ENCODE measurements around the gene PDE4D. TPM values are rescaled to one million over a fixed set of nuclear protein-coding genes. Genes with fewer than 3 reads are reported as not detected.

PDE4D gene
- total and polyA plus RNA-seq, 3 donors from 2014 or later, result 7.8 to 13.9 (median 8.7) TPM

DNA sequence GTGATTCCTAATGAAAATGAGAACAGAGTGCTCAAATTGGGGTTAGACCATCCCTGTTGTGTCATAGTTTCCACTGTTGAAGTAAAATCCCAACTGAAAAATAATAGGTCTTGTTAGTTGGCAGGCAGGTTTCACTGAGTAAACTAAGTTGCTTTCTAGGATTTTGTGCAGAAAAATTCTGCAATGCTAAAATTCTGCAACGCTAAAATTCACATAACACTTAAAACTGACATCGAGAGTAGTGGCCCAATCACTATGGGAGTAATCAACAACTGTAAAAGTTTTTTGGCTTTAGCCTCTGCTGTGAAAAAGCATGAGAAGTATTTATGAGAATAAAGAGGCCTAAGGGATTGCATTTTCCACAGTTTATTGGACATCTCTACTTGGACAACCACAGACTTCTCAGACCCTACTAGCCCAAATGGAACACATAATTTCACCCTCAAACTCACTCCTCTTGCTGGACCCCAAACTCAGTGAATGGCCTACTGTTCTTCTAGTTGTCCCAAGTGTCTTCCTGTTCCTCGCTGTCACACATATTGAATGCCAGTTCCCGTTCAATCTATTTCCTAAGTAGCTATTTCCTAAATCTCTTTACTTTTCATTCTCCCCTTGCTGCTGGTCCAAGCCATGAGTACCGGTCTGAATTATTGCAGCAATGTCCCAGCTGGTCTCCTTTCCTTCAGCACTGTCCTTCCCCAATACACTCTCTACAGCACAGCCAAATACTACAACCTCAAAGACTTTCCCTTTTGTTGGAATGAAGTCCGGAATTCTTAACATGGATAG lies 355.4 kb downstream of the PDE4D start:
- WGBS, 2 donors, result 75 to 91% methylated on average over 6 of the region's 6 CpGs
- intact Hi-C loops (cut with DNase I; ENCODE audit: low total_unique reads), result no loop called here
- H3K4me3 ChIP-seq, result no peak overlapping the region
- no peak for DNase-seq
- no peaks in the 10 kb centered on the region for H3K36me3 ChIP-seq (ENCODE audit: low read depth, missing control alignments)
- TF ChIP-seq CTCF (IDR thresholded peaks at IDR 0.05) (no peak), POLR2A (IDR thresholded peaks at IDR 0.05) (no peak)
- no peaks in the 10 kb centered on the region for H3K9me3 ChIP-seq
- no peaks in the 10 kb centered on the region for H3K27me3 ChIP-seq
- H3K4me1 ChIP-seq, result no peaks in the 10 kb centered on the region
- H3K27ac ChIP-seq, result no peak overlapping the region

- Histone ChIP-seq H3K4me1 (no peaks in the 10 kb centered on the region), H3K27me3 (no peaks in the 10 kb centered on the region), H3K4me3 (no peak overlapping the region), H3K27ac (no peak overlapping the region), H3K36me3 (ENCODE audit: low read depth, missing control alignments) (no peaks in the 10 kb centered on the region), H3K9me3 (no peaks in the 10 kb centered on the region)
- DNase-seq, result no peak
- TF ChIP-seq POLR2A (IDR thresholded peaks at IDR 0.05), result no peak
- no peak for TF ChIP-seq CTCF (IDR thresholded peaks at IDR 0.05)
- WGBS, 2 donors, result 91 to 97% methylated on average over 2 of the region's 2 CpGs
- intact Hi-C loops (cut with DNase I; ENCODE audit: low total_unique reads), result no loop called here
These were observed 356.7 kb downstream of the PDE4D start for GRCh38 chr5:59536875-59537274.

DNA sequence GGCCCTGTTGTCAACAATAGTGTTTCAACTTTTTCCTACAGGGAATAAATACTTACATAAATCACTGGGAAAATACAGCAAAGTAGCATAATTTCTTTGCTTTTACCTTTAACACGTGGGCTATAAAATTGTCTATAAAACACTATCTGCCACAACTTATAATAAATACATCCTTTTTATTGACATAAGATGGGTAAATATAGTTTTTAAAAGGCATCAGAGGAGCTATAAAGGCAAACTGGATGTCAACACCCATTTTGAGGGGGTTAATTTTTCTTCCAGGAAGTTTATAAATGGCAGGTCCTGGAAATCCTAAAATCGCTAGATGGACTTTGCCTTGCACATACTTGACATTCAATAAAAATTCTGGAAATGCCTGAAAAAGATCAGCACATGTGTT lies 358.0 kb downstream of the PDE4D start:
- Histone ChIP-seq H3K4me1 (no peaks in the 10 kb centered on the region), H3K27me3 (no peaks in the 10 kb centered on the region), H3K27ac (no peak overlapping the region), H3K4me3 (no peak overlapping the region), H3K9me3 (no peaks in the 10 kb centered on the region), H3K36me3 (ENCODE audit: low read depth, missing control alignments) (no peaks in the 10 kb centered on the region)
- TF ChIP-seq POLR2A (IDR thresholded peaks at IDR 0.05), result no peak
- TF ChIP-seq CTCF (IDR thresholded peaks at IDR 0.05), result no peak
- intact Hi-C loops (cut with DNase I; ENCODE audit: low total_unique reads), result no loop called here
- WGBS, 2 donors, result 87 to 89% methylated on average over 2 of the region's 2 CpGs
- no peak for DNase-seq

DNA sequence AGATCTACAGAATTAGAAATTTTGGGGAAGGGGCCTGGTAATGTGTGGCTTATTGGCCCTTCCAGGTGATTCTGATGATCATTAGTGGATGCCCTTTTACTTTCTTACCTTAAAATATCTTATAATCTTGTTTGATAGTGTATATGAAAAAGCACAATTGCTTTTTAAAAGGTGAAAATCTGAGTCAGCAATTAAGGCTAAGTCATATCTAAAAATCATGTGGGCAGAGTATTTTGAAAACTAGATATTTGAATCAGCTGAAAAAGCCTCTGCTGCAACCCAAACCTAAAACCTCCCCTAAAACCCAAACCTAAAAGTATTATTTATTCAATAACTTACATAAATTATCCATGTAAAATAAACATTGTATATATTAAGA lies 359.8 kb downstream of the PDE4D start:
- intact Hi-C loops (cut with DNase I; ENCODE audit: low total_unique reads), result no loop called here
- Histone ChIP-seq H3K27ac (no peak overlapping the region), H3K27me3 (no peaks in the 10 kb centered on the region), H3K4me3 (no peak overlapping the region), H3K36me3 (ENCODE audit: low read depth, missing control alignments) (no peaks in the 10 kb centered on the region), H3K4me1 (no peaks in the 10 kb centered on the region), H3K9me3 (no peaks in the 10 kb centered on the region)
- TF ChIP-seq POLR2A (IDR thresholded peaks at IDR 0.05), result no peak
- no peak for TF ChIP-seq CTCF (IDR thresholded peaks at IDR 0.05)
- DNase-seq, result no peak
